ENCODE results near the gene TFR2.

The TFR2 gene

GRCh38 chr7:100611983-100612729 lies 29.2 kb downstream of the TFR2 start, which contains the start of gene MOSPD3:
Gene MOSPD3 (plus strand): TSS chr7:100612540. CDS start chr7:100612792, 252 bp downstream.
- peak; percentile 96 to 99 for DNase-seq

GRCh38 chr7:100609958-100610357 lies 31.4 kb downstream of the TFR2 start:
- DNase-seq = no peak

- no peak for DNase-seq
These were observed 34.2 kb downstream of the TFR2 start for GRCh38 chr7:100607111-100607510.

GRCh38 chr7:100606313-100606712 lies 35.0 kb downstream of the TFR2 start:
- no peak for DNase-seq

- DNase-seq = no peak
These were observed 36.1 kb downstream of the TFR2 start for GRCh38 chr7:100604976-100605911.

- peak; percentile 38 to 58 for DNase-seq
These were observed 37.0 kb downstream of the TFR2 start for GRCh38 chr7:100604028-100604975.

- peak in 1 of 2 experiments; percentile 17 for DNase-seq
These were observed 37.7 kb downstream of the TFR2 start for GRCh38 chr7:100603726-100604027.

- peak in 1 of 2 experiments; percentile 16 for DNase-seq
These were observed 38.2 kb downstream of the TFR2 start for GRCh38 chr7:100602889-100603725.

- no peak for DNase-seq
These were observed 40.7 kb downstream of the TFR2 start for GRCh38 chr7:100600730-100601038.

- DNase-seq = peak in 1 of 2 experiments; percentile 3
These were observed 41.2 kb downstream of the TFR2 start for GRCh38 chr7:100599911-100600729.

GRCh38 chr7:100598425-100598824 lies 42.9 kb downstream of the TFR2 start:
- no peak for DNase-seq

GRCh38 chr7:100595188-100595587 lies 46.2 kb downstream of the TFR2 start:
- DNase-seq = no peak

- DNase-seq = no peak
These were observed 49.8 kb downstream of the TFR2 start for GRCh38 chr7:100591596-100591995.

GRCh38 chr7:100590077-100590737 lies 51.1 kb downstream of the TFR2 start:
- no peak for DNase-seq

- no peak for DNase-seq
These were observed 51.9 kb downstream of the TFR2 start for GRCh38 chr7:100589341-100589947.

GRCh38 chr7:100588438-100588837 lies 52.9 kb downstream of the TFR2 start:
- peak in 1 of 2 experiments; percentile 42 for DNase-seq

GRCh38 chr7:100586266-100587025 lies 54.9 kb downstream of the TFR2 start, which contains the start of gene FBXO24:
Gene FBXO24 (plus strand): TSS chr7:100586328. CDS start chr7:100586626, 298 bp downstream.
- peak; percentile 99 for DNase-seq

GRCh38 chr7:100585511-100586265 lies 55.7 kb downstream of the TFR2 start, which contains the start of gene LRCH4:
Gene LRCH4 (minus strand): TSS chr7:100586129. CDS start chr7:100586100, 29 bp downstream.
- peak in 1 of 2 experiments; percentile 36 for DNase-seq

Measured in NCI-H524 (cell line).